HG03558 (cell line): ENCODE results near the gene S100A9.
"Not testable (repeated sequence)": the region's sequence is repeated elsewhere in the genome, so short reads cannot be mapped to it uniquely, and the experiment has no call there.

Source experiments
- ATAC-seq: cut with Tn5 transposase; IDR thresholded peaks from one replicate; pipeline ENCODE4 v1.9.1; 2021; ENCODE audit warnings: moderate number of reproducible peaks; ENCODE audit not compliant: unreplicated experiment; ENCODE audit errors: extremely low read depth

S100A9 gene

GRCh38 chr1:153403421-153404085, 45.9 kb downstream of the S100A9 start:
- ATAC-seq: no peak

- no peak for ATAC-seq
Measured at GRCh38 chr1:153404086-153404635, 46.5 kb downstream of the S100A9 start.

GRCh38 chr1:153404768-153405167, 47.1 kb downstream of the S100A9 start:
- ATAC-seq: no peak

GRCh38 chr1:153405825-153406599, 48.4 kb downstream of the S100A9 start:
- not testable (repeated sequence) for ATAC-seq

GRCh38 chr1:153407274-153407673, 49.6 kb downstream of the S100A9 start:
- not testable (repeated sequence) for ATAC-seq
